ENCODE measurements around the gene ERFL. TPM values are rescaled to one million over a fixed set of nuclear protein-coding genes. Genes with fewer than 3 reads are reported as not detected.

Gene ERFL
- total RNA-seq, 4 donors from 2014 or later, result 0.32 to 0.42 (median 0.33) TPM; not detected in 1

DNA sequence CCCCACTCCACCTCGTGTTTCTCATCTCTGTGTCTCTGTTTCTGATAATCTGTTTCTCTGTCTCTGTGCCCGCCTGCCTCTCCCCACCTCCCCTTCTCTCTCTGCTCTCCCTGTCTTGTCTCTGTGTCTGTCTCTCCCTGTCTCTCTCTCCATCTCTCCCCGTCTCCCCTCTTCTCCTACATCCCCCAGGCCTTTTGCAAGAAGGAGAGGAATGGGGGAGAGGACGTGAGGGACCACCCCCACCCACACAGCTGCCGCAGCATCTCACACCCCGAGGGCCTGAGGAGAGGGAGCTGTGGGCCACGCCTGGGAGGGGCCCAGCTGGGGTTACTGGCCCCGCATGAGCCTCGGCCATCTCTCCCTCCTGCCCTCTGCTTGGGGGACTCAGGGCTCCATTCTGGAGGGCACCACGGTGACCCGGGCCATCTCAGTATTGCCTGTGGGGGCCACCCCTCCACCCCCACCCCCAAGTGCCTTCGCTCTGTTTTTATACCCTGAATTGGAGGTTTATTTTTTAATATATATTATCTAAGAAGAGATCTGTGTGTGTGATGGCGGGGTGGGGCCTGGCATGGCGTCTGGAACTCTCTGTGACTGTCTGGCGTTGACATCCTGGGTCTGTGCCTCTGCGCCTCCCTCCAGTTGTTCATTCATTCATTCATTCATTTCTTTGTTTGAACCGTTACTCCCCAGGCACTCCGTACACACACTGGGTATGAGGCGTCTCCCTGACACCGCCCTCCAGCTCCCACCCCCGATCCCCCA is 21.2 kb downstream of the ERFL start:
- DNase-seq (ENCODE audit: extremely low spot score), result no peak
- intact Hi-C loops (cut with DNase I), result no loop called here
- H3K4me3 ChIP-seq, result no peak overlapping the region
- TF ChIP-seq POLR2AphosphoS5 (IDR thresholded peaks at IDR 0.05), result no peak
- TF ChIP-seq POLR2A (IDR thresholded peaks at IDR 0.05; ENCODE audit: low read depth), result no peak
- TF ChIP-seq, protein P1, sequence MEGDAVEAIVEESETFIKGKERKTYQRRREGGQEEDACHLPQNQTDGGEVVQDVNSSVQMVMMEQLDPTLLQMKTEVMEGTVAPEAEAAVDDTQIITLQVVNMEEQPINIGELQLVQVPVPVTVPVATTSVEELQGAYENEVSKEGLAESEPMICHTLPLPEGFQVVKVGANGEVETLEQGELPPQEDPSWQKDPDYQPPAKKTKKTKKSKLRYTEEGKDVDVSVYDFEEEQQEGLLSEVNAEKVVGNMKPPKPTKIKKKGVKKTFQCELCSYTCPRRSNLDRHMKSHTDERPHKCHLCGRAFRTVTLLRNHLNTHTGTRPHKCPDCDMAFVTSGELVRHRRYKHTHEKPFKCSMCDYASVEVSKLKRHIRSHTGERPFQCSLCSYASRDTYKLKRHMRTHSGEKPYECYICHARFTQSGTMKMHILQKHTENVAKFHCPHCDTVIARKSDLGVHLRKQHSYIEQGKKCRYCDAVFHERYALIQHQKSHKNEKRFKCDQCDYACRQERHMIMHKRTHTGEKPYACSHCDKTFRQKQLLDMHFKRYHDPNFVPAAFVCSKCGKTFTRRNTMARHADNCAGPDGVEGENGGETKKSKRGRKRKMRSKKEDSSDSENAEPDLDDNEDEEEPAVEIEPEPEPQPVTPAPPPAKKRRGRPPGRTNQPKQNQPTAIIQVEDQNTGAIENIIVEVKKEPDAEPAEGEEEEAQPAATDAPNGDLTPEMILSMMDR (IDR thresholded peaks at IDR 0.05), result no peak
- no peak for TF ChIP-seq EP300 (IDR thresholded peaks at IDR 0.05)
- WGBS, result 78% methylated on average over 21 of the region's 21 CpGs
- no peaks in the 10 kb centered on the region for H3K9me3 ChIP-seq
- H3K27me3 ChIP-seq, result peaks cover 0 to 25% (median 9%) of the 10 kb centered on the region in 4 donors
- H3K4me1 ChIP-seq, result no peaks in the 10 kb centered on the region
- peaks cover 36 to 62% (median 56%) of the 10 kb centered on the region in 4 donors for H3K36me3 ChIP-seq
- no peak overlapping the region for H3K27ac ChIP-seq (replicated peaks in 1 of 4)

DNA sequence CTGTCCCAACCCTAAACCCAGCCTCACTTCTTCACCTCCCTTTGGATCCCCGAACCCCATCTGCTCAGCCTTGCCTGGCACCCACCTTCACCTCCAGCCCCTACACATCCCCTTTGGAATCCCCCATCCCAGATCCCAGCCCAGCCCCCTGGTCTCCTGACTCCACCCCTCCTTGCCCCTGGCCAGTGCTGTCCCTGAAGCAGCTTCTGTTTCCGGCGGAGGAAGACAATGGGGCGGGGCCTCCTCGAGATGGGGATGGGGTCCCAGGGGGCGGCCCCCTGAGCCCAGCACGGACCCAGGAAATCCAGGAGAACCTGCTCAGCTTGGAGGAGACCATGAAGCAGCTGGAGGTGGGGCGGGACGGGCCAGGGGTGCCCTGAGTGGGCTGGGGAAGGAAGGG is 22.0 kb downstream of the ERFL start:
- H3K4me1 ChIP-seq, result no peaks in the 10 kb centered on the region
- TF ChIP-seq POLR2AphosphoS5 (IDR thresholded peaks at IDR 0.05), result no peak
- no peaks in the 10 kb centered on the region for H3K9me3 ChIP-seq
- peaks cover 0 to 17% (median 4%) of the 10 kb centered on the region in 4 donors for H3K27me3 ChIP-seq
- H3K36me3 ChIP-seq, result peaks cover 44 to 70% (median 64%) of the 10 kb centered on the region in 4 donors
- DNase-seq (ENCODE audit: extremely low spot score), result no peak
- no peak overlapping the region for H3K4me3 ChIP-seq
- 81% methylated on average over 7 of the region's 9 CpGs for WGBS
- H3K27ac ChIP-seq (replicated peaks in 1 of 4), result no peak overlapping the region
- intact Hi-C loops (cut with DNase I), result no loop called here

DNA sequence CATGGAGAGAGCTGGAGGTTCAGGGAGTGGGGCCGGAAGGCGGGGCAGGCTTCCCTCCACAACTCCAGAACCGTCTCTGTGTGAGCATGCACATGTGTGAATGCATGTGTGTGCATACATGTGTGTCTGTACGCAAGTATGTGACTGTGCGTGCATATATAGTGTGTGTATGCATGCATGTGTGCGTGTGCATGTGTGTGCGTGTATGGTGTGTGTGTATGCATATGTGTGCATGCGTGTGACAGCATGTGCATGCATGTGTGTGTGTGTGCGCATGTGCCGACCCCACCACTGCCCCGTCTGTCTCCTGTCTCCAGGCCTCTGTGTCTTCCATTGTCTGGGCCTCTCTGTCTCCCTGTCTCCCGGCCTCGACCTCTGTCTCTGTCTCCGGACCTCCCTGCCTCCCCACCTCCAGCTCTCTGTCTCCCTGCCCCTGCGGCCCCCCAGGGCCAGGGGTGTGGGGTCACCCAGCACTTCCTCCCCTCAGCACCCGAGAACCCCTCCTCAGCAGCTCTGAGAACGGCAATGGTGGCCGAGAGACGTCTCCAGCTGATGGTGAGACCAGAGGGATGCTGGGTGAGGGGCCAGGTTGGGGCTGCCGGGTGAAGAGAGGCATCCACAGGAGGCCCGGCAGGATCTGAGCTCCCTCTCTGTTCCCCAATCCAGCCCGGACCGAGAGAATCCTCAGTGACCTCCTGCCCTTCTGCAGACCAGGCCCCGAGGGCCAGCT is 22.8 kb downstream of the ERFL start:
- 90% methylated on average over 18 of the region's 24 CpGs for WGBS
- peaks cover 0 to 8% (median 0%) of the 10 kb centered on the region in 4 donors for H3K27me3 ChIP-seq
- DNase-seq (ENCODE audit: extremely low spot score), result no peak
- TF ChIP-seq, protein P1 (IDR thresholded peaks at IDR 0.05), result no peak
- no peak for TF ChIP-seq EP300 (IDR thresholded peaks at IDR 0.05)
- TF ChIP-seq POLR2A (IDR thresholded peaks at IDR 0.05; ENCODE audit: low read depth), result no peak
- no peak for TF ChIP-seq POLR2AphosphoS5 (IDR thresholded peaks at IDR 0.05)
- no peaks in the 10 kb centered on the region for H3K9me3 ChIP-seq
- H3K36me3 ChIP-seq, result peaks cover 53 to 78% (median 72%) of the 10 kb centered on the region in 4 donors
- no peak overlapping the region for H3K4me3 ChIP-seq
- no peak overlapping the region for H3K27ac ChIP-seq (replicated peaks in 1 of 4)
- no peaks in the 10 kb centered on the region for H3K4me1 ChIP-seq
- intact Hi-C loops (cut with DNase I), result no loop called here

DNA sequence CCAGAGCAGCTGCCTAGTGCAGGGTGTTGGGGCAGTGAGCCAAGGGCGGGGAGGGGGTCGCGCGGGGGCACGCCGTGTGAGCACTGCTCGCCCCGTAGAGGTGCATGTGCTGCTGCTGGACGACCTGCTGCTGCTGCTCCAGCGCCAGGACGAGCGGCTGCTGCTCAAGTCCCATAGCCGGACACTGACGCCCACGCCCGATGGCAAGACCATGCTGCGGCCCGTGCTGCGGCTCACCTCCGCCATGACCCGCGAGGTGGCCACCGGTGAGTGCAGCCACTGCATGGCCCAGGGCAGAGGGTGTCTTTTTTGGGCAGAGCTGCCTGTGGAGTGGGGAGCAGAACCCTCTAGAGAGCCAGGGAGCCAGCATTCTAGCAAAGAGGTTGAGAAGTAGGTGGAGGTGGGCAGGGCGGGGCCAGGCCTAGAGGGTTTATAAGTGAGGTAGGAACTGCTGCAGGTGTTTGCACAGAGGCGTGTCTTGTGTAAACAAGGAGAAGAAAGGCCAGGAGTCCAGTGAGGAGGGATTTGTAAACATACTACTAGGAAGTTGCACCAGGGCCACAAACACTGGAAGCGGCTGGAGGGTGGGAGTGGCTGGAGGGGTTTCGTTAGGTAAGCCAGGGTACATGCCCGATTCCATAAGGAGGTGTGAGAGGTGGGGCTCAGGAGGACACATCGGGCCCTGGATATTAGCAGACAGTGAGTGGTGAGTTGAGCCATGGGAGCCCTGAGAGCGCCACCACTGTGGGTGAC is 24.0 kb downstream of the ERFL start:
- TF ChIP-seq POLR2A (IDR thresholded peaks at IDR 0.05; ENCODE audit: low read depth) (no peak), POLR2AphosphoS5 (IDR thresholded peaks at IDR 0.05) (no peak), EP300 (IDR thresholded peaks at IDR 0.05) (no peak)
- TF ChIP-seq, protein P1 (IDR thresholded peaks at IDR 0.05), result no peak
- H3K9me3 ChIP-seq, result no peaks in the 10 kb centered on the region
- whole genome bisulfite sequencing, result 89% methylated on average over 30 of the region's 30 CpGs
- H3K4me1 ChIP-seq, result no peaks in the 10 kb centered on the region
- peaks cover 63 to 90% (median 83%) of the 10 kb centered on the region in 4 donors for H3K36me3 ChIP-seq
- intact Hi-C loops (cut with DNase I), result no loop called here
- no peak for DNase-seq (ENCODE audit: extremely low spot score)
- H3K4me3 ChIP-seq, result no peak overlapping the region
- H3K27ac ChIP-seq (replicated peaks in 1 of 4), result no peak overlapping the region
- H3K27me3 ChIP-seq, result peaks cover 0 to 4% (median 0%) of the 10 kb centered on the region in 4 donors

Data from esophagus muscularis mucosa (tissue), 4 donors.